Epithelial cell of esophagus (primary cell): ENCODE data around the gene HMGB2.

Experiments
- DNase-seq: peaks from one replicate; pipeline ENCODE4 v3.0.0; 2010; ENCODE audit warnings: low read depth
- H3K4me3 ChIP-seq: 2 replicates; pipeline ENCODE4 v1.5.1; 2011; ENCODE audit warnings: mild to moderate bottlenecking, low read length, control low read depth
- TF ChIP-seq, protein P1 (sequence below): IDR thresholded peaks from 2 replicates; pipeline ENCODE4 v1.5.1; 2011; ENCODE audit warnings: low read depth, mild to moderate bottlenecking, low read length, control low read depth, inconsistent platforms; ENCODE audit not compliant: insufficient read depth; ENCODE audit errors: missing control alignments

Gene HMGB2

DNA sequence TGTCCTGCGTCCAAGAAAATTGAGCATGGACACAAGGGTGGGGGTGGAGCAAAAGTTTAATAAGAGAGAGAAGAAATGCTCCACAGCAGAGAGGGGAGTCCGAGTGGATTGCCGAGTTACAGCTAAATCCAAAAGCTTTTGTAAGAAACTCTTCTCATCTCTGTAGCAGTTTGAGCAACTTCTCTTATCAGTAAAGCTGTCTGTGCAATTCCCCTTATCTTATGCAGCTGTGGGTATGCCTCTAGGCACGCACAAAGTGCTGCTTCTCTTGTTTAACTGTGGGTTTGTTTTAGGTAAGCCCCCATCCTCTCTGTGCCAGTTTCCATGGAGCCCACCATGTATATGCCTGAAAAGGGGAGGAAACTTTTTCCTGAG lies 44.8 kb downstream of the HMGB2 start:
- H3K4me3 ChIP-seq, result no peak overlapping the region
- TF ChIP-seq, protein P1, sequence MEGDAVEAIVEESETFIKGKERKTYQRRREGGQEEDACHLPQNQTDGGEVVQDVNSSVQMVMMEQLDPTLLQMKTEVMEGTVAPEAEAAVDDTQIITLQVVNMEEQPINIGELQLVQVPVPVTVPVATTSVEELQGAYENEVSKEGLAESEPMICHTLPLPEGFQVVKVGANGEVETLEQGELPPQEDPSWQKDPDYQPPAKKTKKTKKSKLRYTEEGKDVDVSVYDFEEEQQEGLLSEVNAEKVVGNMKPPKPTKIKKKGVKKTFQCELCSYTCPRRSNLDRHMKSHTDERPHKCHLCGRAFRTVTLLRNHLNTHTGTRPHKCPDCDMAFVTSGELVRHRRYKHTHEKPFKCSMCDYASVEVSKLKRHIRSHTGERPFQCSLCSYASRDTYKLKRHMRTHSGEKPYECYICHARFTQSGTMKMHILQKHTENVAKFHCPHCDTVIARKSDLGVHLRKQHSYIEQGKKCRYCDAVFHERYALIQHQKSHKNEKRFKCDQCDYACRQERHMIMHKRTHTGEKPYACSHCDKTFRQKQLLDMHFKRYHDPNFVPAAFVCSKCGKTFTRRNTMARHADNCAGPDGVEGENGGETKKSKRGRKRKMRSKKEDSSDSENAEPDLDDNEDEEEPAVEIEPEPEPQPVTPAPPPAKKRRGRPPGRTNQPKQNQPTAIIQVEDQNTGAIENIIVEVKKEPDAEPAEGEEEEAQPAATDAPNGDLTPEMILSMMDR, result no peak
- no peak for DNase-seq

DNA sequence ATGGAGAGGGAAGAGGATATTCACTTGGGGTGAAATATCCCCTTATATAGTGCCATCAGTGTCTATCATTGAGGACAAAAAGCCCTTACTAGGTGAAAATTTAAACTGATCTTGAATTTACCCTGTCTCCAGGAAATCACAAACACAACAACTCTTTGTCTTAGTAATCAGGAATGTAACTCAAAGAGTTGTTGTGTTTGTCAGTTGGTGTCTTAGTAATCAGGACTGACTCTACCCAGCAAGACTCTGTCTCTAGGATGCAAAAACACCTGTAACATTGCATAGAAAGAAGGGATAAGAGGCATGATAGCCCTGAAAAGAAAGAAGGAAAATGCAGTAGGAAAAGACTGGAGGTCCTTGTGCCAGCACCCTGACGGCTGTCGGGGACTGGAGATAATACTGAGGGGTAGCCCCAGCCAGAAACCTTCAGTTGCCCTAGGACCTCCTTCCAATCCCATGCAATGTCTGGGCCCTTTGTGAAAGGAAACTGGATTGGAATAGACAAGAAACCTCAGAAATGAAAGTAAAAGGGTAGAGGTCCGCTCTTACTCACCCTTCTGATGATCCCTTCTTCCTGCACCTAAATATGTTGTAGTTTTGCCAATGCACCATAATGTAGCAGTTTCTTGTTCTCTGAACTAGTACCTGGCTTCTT lies 45.3 kb downstream of the HMGB2 start:
- H3K4me3 ChIP-seq, result no peak overlapping the region
- DNase-seq, result peak; percentile 11
- TF ChIP-seq, protein P1, result no peak

DNA sequence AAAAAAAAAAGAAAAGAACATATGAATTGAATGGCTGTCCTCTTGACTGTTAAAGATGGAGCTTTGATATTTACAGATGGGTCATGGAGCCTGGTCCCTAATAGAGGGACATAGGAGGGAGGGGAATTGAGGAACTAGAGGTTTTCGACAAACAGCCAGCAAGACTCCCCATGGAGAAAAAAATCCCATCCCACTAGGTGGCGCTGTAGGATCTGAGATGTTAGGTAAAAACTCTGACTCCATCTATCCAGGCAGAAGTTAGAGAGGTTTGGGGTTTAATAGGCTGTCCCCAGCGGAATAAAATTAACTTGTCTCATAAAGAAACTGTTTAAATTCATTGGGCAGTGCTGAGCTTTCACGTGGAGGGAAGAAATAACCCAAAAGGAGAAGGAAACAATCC lies 45.9 kb downstream of the HMGB2 start:
- H3K4me3 ChIP-seq, result no peak overlapping the region
- TF ChIP-seq, protein P1, result peak; percentile 58
- DNase-seq, result peak; percentile 76

DNA sequence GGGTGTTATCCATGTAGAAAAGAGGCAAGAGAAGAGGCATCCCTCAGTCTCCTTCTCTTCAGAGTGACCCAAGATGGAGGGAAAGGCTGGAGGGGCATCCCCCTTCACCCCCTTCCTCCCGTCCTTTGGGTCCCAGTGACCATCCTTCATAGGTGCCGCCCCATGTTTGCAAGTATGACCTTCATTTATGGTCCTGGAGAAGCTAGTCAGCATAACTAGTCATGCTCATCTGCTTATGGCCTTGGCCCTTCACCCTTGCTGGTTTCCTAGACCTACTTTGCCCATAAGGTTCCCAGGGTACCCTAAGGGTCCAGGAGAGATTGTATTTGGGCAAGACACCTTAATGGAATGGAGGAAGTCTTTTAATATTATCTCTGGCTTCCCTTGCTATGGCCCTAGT lies 46.7 kb downstream of the HMGB2 start:
- H3K4me3 ChIP-seq, result no peak overlapping the region
- TF ChIP-seq, protein P1, result no peak
- no peak for DNase-seq

DNA sequence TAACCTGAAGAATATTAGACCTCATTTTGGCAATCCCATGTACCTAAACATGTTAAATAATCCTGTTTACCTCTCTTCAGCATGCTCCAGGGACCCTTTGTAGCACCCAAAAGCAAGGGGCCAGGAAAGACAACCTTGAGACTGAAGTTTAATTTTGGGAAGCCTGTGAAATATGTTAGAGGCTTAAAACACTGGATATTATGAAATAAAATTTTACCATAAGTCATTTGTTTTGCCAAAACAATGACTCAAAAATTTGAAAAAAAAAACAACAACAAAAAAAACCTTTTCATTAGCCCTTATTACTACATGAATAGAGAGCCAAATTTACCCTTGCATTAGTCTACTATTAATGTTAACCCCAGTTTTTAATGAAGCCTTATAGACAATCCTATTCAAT lies 49.7 kb downstream of the HMGB2 start:
- TF ChIP-seq, protein P1, result no peak
- H3K4me3 ChIP-seq, result no peak overlapping the region
- no peak for DNase-seq

DNA sequence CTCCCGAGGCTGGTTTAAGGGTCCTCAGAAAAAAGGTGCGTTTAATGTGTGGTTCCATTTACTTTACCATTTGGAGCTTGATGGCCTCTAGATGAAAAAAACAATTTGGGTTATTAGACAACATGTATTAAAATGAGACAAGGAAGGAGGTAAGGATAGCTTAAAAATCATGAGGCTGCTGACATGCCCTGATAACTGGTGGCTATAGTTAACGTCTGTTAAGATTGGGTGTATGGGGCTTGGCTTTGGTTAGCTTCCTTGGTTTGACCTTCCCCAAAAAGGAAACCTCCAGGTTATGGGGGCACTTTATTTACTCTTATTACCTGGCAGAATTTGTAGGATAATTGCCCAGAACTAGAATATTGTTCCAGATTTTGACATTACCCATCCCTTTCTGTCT lies 51.5 kb downstream of the HMGB2 start:
- H3K4me3 ChIP-seq, result no peak overlapping the region
- TF ChIP-seq, protein P1, result no peak
- no peak for DNase-seq

DNA sequence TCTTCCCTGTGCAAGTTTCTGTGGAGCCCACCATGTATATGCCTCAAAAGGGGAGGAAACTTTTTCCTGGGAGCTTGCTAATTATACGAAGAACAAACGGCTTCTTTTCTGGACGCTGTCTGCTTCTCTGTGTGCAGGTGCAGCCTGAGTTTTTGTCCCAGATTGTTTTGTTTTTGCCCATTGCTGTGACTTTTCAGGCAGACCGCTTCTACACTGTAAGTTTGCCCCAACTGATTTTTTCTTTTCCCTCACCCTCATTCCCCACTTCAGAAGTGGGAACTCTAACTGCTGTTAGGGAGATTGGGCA lies 51.9 kb downstream of the HMGB2 start:
- DNase-seq, result no peak
- H3K4me3 ChIP-seq, result no peak overlapping the region
- TF ChIP-seq, protein P1, result no peak
